ENCODE measurements around the gene SMIM35.

Gene SMIM35

GRCh38 chr11:118027694-118028093 lies 59.1 kb downstream of the SMIM35 start:
- H3K4me3 ChIP-seq (replicated peaks; ENCODE audit: insufficient read depth, low read length) = no peak overlapping the region
- no peaks in the 10 kb centered on the region for H3K27me3 ChIP-seq (ENCODE audit: insufficient read depth, poor library complexity, severe bottlenecking)
- no peak for DNase-seq (ENCODE audit: low read depth in 1 of 2, low spot score in 1 of 2)
- H3K27ac ChIP-seq (replicated peaks) = no peak overlapping the region
- TF ChIP-seq CTCF (IDR thresholded peaks at IDR 0.05; ENCODE audit: insufficient read depth, low read length) = no peak
- no peak for TF ChIP-seq REST (IDR thresholded peaks at IDR 0.05; ENCODE audit: insufficient replicate concordance, low read depth)
- TF ChIP-seq POLR2AphosphoS5 (IDR thresholded peaks at IDR 0.05; ENCODE audit: low read depth) = no peak
- no peak for TF ChIP-seq GABPA (IDR thresholded peaks at IDR 0.05; ENCODE audit: low read depth)
- TF ChIP-seq SPI1 (IDR thresholded peaks at IDR 0.05; ENCODE audit: borderline replicate concordance, low read depth) = no peak

- H3K27ac ChIP-seq (replicated peaks) = no peak overlapping the region
- no peak overlapping the region for H3K4me3 ChIP-seq (replicated peaks; ENCODE audit: insufficient read depth, low read length)
- no peak for TF ChIP-seq GABPA (IDR thresholded peaks at IDR 0.05; ENCODE audit: low read depth)
- TF ChIP-seq REST (IDR thresholded peaks at IDR 0.05; ENCODE audit: insufficient replicate concordance, low read depth) = no peak
- no peak for TF ChIP-seq CTCF (IDR thresholded peaks at IDR 0.05; ENCODE audit: insufficient read depth, low read length)
- TF ChIP-seq POLR2AphosphoS5 (IDR thresholded peaks at IDR 0.05; ENCODE audit: low read depth) = no peak
- TF ChIP-seq SPI1 (IDR thresholded peaks at IDR 0.05; ENCODE audit: borderline replicate concordance, low read depth) = no peak
- no peaks in the 10 kb centered on the region for H3K27me3 ChIP-seq (ENCODE audit: insufficient read depth, poor library complexity, severe bottlenecking)
- no peak for DNase-seq (ENCODE audit: low read depth in 1 of 2, low spot score in 1 of 2)
Measured at GRCh38 chr11:118021146-118021545, 65.6 kb downstream of the SMIM35 start.

- H3K4me3 ChIP-seq (replicated peaks; ENCODE audit: insufficient read depth, low read length) = no peak overlapping the region
- H3K27ac ChIP-seq (replicated peaks) = no peak overlapping the region
- TF ChIP-seq REST (IDR thresholded peaks at IDR 0.05; ENCODE audit: insufficient replicate concordance, low read depth) (no peak), SPI1 (IDR thresholded peaks at IDR 0.05; ENCODE audit: borderline replicate concordance, low read depth) (no peak), GABPA (IDR thresholded peaks at IDR 0.05; ENCODE audit: low read depth) (no peak), CTCF (IDR thresholded peaks at IDR 0.05; ENCODE audit: insufficient read depth, low read length) (no peak), POLR2AphosphoS5 (IDR thresholded peaks at IDR 0.05; ENCODE audit: low read depth) (no peak)
- DNase-seq (ENCODE audit: low read depth in 1 of 2, low spot score in 1 of 2) = no peak
- no peaks in the 10 kb centered on the region for H3K27me3 ChIP-seq (ENCODE audit: insufficient read depth, poor library complexity, severe bottlenecking)
Measured at GRCh38 chr11:118018401-118018800, 68.4 kb downstream of the SMIM35 start.

Data from HL-60 (cell line).